Renal cortical epithelial cell (primary cell): ENCODE measurements around the gene THAP11. TPM values are rescaled to one million over a fixed set of nuclear protein-coding genes. Genes with fewer than 3 reads are reported as not detected.

Source experiments
- DNase-seq: peaks from one replicate; pipeline ENCODE4 v3.0.0-alpha.2; 2011; ENCODE audit warnings: low read depth
- total RNA-seq: library from RNA; depleted of rRNA; stranded (reverse); fragments of >200 nt; gene quantifications from 2 replicates; pipeline ENCODE4 v1.2.3, GENCODE V29; 2014

THAP11 gene
- total RNA-seq, 1 donor from 2014 or later: 36.1 TPM

DNA sequence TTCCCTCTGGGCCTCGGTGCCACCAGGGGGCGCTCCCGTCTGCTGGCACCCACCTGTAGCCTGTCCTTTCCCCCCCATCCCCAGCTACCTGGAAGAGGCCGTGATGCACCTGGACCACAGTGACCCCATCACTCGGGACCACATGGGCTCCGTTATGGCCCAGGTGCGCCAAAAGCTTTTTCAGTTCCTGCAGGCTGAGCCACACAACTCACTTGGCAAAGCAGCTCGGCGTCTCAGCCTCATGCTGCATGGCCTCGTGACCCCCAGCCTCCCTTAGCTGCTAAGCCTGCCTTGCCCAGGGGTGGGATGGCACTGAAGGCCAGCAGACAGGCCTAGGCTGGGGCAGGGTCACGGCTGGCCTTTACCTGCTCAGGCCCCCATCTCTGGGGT, 41.7 kb downstream of the THAP11 start:
- peak; percentile 21 for DNase-seq

DNA sequence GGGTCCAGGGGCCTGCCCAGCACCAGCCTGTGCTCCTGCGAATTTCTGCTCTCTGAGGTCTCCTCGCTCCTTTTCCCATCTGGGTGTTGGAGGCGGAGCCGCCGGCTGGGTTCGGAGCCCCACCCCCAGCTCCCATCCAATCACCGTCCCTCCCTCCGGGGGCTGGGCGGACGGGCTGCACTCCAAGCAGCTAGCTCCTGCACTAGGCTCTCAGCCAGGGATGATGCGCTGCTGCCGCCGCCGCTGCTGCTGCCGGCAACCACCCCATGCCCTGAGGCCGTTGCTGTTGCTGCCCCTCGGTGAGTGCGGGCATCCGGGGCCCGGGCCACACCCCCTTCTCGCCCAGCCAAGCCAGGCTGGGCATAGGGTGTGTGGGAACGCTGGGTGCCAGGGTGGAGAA, 42.6 kb downstream of the THAP11 start, which contains the start of gene NRN1L:
Gene NRN1L, plus strand, starts transcription at position 202 of the 400 bp plus-strand sequence. Its CDS starts 19 bp downstream, at position 221.
- DNase-seq: peak; percentile 40

GRCh38 chr16:67885545-67885944, 43.4 kb downstream of the THAP11 start:
- no peak for DNase-seq

- DNase-seq: no peak
These were observed 43.9 kb downstream of the THAP11 start for GRCh38 chr16:67885976-67886375.

- DNase-seq: no peak
These were observed 44.3 kb downstream of the THAP11 start for GRCh38 chr16:67886387-67886786.

GRCh38 chr16:67888331-67888730, 46.2 kb downstream of the THAP11 start:
- no peak for DNase-seq

GRCh38 chr16:67892375-67892774, 50.3 kb downstream of the THAP11 start:
- no peak for DNase-seq

DNA sequence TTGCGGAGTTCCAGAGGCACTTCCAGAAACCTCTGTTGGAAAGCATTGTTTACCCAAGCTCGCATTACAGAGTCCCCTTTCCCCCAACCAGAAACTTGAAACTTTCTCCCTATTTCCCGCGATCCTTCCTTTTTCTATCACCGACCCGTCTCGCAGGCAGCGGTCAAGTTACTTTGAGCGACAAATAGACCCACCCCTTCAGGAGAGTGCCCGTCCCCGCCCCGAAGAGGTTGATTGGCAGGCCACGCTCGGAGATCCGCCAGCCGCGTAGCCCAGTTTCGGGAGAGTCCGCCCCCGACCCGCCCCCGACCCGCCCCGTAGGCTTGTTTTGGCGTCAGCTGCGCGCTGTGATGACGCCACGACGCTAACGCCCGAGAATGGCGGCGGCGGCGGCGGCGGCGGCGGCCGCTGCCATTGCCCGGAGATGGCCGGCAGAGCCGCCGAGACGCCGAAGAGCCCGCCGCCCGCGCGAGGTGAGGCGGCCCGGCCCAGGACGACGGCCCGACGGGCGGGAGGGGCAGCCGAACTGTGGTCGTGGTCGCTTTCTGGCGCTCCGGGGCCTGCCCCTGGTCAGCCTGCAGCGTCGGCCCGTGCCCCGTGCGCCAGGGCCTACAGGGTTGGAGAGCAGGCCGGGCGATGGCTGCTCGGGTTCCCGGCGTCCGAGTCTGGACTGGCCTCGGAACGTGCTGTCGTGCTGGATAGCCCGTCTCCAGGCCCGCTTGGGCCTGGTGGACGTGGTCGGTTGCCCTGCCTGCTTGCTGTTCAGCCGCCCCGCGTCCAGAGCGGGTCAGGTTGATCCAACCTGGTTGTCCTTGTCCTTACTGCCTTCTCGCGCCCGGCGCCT, 51.0 kb downstream of the THAP11 start, which contains the start of gene PSKH1:
Gene PSKH1, plus strand, starts transcription at position 356 of the 844 bp plus-strand sequence. CDS start 15,496 bp downstream, outside the sequence.
- DNase-seq: peak; percentile 85

Other genes with a start within 250 kb of the THAP11 start
- 0.55 and 2.8 TPM in 2 replicates for gene CARMIL2, start 197.2 kb upstream of the THAP11 start, total RNA-seq
- 10.0 and 11.3 TPM in 2 replicates for gene ACD, start 182.1 kb upstream of the THAP11 start, total RNA-seq
- gene PARD6A, start 181.4 kb upstream of the THAP11 start, total RNA-seq: 2.8 and 16.1 TPM in 2 replicates
- 14.6 and 22.8 TPM in 2 replicates for gene ENKD1, start 175.6 kb upstream of the THAP11 start, total RNA-seq
- 4.6 and 11.1 TPM in 2 replicates for gene C16orf86, start 175.5 kb upstream of the THAP11 start, total RNA-seq
- 24.7 and 33.6 TPM in 2 replicates for gene GFOD2, start 123.0 kb upstream of the THAP11 start, total RNA-seq
- gene RANBP10, start 35.8 kb upstream of the THAP11 start, total RNA-seq: 2.4 and 11.0 TPM in 2 replicates
- gene TSNAXIP1, start 35.4 kb upstream of the THAP11 start, total RNA-seq: under 0.01 and 4.8 TPM in 2 replicates
- 204 and 241 TPM in 2 replicates for gene NUTF2, start 4.6 kb downstream of the THAP11 start, total RNA-seq
- gene CENPT, start 5.4 kb downstream of the THAP11 start, total RNA-seq: 34.7 and 37.2 TPM in 2 replicates
- 48.4 and 62.9 TPM in 2 replicates for gene EDC4, start 30.7 kb downstream of the THAP11 start, total RNA-seq
- not detected in 2 replicates for gene NRN1L, start 42.6 kb downstream of the THAP11 start, total RNA-seq
- 14.8 and 39.7 TPM in 2 replicates for gene PSKH1, start 50.9 kb downstream of the THAP11 start, total RNA-seq
- gene CTRL, start 89.5 kb downstream of the THAP11 start, total RNA-seq: 0.15 and 0.69 TPM in 2 replicates
- gene PSMB10, start 94.5 kb downstream of the THAP11 start, total RNA-seq: 26.4 and 143 TPM in 2 replicates
- gene LCAT, start 101.8 kb downstream of the THAP11 start, total RNA-seq: 2.1 and 5.8 TPM in 2 replicates
- gene SLC12A4, start 126.3 kb downstream of the THAP11 start, total RNA-seq: 42.0 and 104 TPM in 2 replicates
- not detected in 2 replicates for gene DPEP3, start 138.2 kb downstream of the THAP11 start, total RNA-seq
- gene DPEP2, start 157.2 kb downstream of the THAP11 start, total RNA-seq: not detected in 2 replicates
- gene DPEP2NB, start 173.6 kb downstream of the THAP11 start, total RNA-seq: not detected in 2 replicates
- 12.9 TPM in 2 replicates for gene DDX28, start 180.9 kb downstream of the THAP11 start, total RNA-seq
- gene DUS2, start 181.0 kb downstream of the THAP11 start, total RNA-seq: 19.0 and 23.8 TPM in 2 replicates
- 6.1 and 17.4 TPM in 2 replicates for gene NFATC3, start 243.1 kb downstream of the THAP11 start, total RNA-seq